EL (cell line): Measurements from ENCODE around the gene YIPF5.

Experiments
- DNase-seq: peaks from one replicate; pipeline ENCODE4 v3.0.0-alpha.2; 2016

The YIPF5 gene

DNA sequence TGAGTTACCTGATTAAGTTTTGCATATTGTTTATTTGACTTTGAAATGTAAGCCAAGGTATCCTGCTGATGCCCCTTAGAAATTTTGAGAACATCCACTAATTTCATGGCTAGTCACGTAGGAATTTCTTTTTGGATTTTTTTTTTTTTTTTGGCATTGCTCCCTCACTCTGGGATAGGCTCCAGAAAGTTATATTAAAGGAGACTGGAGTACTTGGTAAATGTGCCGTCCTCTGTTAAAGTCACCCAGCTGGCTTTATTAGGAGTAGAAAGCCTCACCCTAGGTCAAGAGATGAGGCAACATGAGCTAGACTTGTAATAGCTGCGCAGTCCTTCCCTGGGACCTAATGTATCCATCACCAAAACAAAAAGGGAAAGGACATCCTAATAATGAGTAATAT lies 3.3 kb upstream of the YIPF5 start:
- DNase-seq = no peak

DNA sequence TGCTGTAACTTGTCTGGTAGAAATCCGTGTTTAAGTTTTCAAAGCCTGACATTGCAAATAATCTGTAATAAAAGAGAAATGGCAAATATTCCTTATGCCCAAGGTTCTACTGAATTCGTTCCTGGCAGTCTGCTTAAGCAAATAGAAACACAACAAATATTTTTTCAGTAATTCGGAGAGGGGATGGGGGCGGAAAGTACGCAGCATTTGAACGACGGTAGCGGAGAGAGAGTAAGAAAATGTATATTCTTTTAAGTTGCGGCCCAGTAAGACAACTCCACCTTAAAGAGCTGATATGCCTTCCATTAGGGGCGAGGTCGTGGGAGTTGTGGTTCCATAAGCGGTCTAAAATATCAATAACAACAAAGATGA lies 569 bp downstream of the YIPF5 start:
- DNase-seq = no peak

DNA sequence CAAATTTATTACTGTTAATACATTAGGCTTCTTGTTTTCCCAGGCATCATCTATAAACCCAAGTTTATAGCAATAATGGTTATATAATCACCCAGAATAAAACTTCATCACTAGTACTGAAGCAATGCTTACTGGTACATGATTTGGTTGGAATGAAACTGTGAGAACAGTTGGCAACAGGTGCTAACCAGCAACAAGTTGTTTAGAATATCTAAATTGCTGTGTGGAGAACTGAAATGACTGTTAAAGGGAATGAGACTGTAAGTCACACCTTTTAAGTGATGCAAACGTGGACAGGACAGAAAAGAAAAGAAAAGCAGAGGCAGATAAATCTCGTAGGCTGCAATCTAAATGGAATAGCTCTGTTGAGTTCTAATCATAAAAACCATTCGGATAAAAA lies 2.5 kb downstream of the YIPF5 start:
- no peak for DNase-seq

GRCh38 chr5:144166696-144167095 lies 3.8 kb downstream of the YIPF5 start:
- no peak for DNase-seq

GRCh38 chr5:144162686-144163085 lies 7.8 kb downstream of the YIPF5 start:
- DNase-seq = no peak

- DNase-seq = no peak
Measured at GRCh38 chr5:144156767-144157171, 13.7 kb downstream of the YIPF5 start.

GRCh38 chr5:144151026-144151425 lies 19.4 kb downstream of the YIPF5 start:
- DNase-seq = peak; percentile 68

- no peak for DNase-seq
Measured at GRCh38 chr5:144144956-144145751, 25.3 kb downstream of the YIPF5 start.

GRCh38 chr5:144143625-144144024 lies 26.8 kb downstream of the YIPF5 start:
- DNase-seq = no peak

- DNase-seq = no peak
Measured at GRCh38 chr5:144142824-144143162, 27.7 kb downstream of the YIPF5 start.

DNA sequence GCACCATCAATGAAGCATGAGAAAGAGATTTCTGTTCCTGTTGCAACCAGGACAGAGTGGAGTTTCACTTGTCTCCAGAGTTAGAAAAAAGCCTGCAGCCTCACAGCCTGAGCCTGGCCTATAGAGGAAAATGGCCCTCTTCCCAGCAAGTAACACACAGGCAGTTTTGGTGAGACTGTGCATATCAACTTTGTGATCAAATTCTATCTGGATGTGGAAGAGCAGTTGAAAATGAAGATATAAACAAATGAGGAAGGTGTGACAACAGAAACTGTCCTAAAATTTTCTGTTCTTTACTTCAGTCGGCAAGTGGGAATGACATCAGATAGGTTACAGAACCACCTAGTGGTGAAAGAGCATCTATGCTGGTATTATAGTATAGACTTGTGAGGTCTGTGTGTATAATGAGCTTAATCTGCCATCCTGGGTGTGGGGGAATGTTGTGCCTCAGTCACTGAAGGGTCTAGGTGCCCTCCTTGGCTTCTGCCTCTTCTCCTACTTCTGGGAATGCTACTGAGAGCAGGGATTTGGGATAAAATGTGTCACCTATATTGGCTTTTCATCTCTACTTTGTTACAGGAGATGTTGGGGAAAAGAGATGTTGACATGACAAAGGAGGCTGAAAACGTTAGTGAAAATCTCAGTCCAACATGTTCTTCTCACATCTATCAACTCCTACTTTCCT lies 28.2 kb downstream of the YIPF5 start:
- DNase-seq = peak; percentile 58

- no peak for DNase-seq
Measured at GRCh38 chr5:144141585-144141984, 28.9 kb downstream of the YIPF5 start.

DNA sequence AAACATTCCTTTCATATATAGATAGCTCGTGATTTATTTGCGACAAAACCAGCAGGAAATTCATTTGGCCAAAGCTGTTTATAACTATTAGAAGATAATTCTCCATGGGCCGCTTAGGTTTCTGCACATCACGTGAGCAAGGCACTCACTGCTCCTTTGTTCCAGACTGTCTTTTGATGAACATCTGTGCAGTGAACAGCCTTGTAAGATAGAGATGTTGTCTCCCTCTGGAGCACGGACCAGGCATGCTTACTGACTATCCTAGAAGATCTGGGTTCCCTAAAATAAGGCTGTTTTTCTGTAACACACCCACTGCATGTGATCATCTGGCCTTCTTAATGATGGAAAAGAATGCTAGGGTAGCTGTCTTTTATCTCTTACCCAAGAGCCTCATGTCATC lies 30.9 kb downstream of the YIPF5 start:
- no peak for DNase-seq

- no peak for DNase-seq
Measured at GRCh38 chr5:144135113-144135762, 35.2 kb downstream of the YIPF5 start.

DNA sequence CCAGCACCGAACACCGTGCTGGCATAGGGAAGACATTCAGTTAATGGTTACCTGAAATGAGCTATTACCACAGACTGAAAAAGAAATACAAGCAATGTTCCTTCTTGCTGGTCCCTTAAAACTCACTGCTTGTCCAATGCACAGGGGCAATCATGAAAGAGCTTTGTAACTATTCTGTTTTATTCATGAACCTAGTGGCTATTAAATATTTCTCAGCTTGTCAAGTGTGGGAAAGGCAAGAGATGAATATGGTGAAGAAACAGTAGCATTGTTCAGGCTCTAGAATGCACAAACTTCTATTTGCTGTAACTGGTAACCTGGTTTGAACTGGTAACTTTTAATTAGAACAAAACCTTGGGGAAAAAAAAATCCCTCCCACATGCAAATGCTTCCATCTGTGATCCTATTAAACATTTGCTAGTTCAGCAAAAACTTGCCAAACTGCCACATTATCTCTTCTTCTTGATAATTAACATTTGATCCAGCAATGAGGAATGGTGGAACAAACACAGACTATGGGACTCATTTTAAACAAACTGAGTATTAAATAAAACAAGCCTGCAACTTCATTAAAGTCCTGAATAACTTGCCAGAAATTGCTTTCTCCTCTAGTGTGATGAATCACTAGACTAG lies 36.1 kb downstream of the YIPF5 start:
- DNase-seq = no peak

GRCh38 chr5:144133050-144133633 lies 37.3 kb downstream of the YIPF5 start:
- DNase-seq = no peak

DNA sequence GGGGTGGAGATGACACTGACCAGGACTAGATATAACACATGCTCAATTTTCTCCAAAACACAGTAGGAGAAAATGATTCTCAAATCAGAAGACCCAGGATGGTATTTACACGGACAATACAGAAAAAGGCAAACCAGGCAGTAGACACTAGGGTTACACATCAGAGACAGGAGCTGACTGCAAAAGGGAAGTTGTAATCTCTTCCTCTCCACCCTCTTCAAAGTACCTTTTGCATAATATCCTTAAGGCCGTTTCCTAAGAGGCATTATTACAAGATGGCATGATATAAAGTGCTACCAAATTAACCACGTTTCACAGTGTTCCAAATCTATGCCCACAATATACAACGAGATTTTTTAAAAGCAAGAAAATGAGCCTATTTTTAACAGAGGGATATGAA lies 39.2 kb downstream of the YIPF5 start:
- no peak for DNase-seq

DNA sequence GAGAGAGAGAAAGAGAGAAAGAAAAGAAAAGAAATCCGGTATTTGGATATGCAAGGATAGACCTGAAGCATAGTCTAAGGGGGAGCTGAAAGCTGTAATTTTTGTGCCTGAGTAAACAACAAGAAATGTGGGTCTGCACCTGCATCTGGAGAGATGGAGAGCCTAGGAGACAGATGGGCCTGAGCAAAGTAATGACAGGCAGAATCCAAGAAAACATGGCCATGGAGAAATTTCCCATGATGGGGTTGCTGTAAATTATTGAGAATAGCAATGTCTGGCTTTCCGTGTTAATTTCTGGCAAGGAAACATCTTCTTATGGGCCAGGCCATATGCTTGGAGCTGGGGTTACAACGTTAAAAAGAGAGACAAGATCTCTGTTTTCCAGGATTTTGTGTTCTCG lies 40.2 kb downstream of the YIPF5 start:
- DNase-seq = no peak

DNA sequence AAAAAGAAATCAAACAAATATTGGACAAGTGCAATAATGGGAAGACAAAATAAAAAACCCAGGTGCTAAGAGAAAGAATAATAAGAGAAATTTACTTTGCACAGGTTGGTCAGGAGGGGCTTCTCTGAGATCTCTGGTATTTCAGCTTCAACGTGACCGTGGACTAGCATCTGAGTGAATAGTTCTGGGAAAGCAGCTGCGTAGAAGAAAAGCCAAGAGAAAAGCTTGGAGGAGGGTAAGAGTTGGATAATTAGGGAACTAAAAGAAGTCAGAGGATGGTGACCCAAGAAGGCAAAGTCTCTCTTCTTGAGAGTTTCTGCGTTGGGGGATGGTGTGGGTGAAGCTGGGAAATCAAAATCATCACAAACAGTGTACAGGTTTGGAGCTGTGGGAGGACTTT lies 41.6 kb downstream of the YIPF5 start:
- DNase-seq = no peak

DNA sequence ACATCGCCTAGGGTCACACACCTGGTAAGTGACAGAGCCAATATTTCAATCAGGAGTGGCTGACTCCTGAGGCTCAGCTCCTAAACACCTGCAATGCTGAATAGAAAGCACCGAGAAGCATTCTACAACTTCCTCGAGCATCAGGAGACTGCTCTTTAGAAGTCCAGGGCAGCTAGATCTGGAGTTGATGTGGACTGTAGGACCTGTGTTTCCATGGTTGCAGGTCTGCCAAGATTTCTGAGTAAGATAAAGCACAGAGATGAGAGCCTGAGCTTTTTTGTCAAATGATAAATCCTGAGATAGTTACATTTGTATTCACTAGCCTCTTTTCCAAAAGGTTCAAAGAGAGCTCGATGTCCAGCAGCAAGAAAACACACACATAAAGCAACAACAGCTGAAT lies 43.8 kb downstream of the YIPF5 start:
- DNase-seq = no peak

DNA sequence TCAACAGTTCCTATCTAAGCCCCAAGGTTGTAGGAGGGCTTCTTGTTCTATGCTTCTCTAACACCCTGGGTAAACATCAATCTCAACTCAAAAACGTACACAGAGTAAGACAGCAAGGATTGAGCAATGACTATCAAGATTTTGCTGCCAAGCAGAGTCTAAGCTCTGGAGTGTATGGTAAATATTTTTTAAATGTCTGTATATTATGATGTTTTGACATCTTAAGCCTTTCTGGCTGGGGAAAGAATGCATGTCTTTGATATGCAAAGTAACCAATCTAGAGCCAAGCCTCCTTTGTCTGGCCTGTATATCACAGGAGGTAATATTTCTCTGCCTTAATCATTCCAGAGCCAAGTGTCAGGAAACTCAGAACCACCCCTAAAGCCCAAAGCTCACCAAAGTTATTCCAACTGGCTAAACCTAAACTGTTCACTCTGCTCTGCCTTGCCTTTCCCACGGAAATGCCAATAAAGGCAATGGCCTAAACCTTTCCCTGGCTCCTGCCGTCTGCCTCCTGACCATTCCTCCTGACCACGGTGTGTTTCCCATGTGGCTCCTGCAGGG lies 45.2 kb downstream of the YIPF5 start:
- no peak for DNase-seq

- DNase-seq = no peak
Measured at GRCh38 chr5:144122641-144123040, 47.8 kb downstream of the YIPF5 start.

DNA sequence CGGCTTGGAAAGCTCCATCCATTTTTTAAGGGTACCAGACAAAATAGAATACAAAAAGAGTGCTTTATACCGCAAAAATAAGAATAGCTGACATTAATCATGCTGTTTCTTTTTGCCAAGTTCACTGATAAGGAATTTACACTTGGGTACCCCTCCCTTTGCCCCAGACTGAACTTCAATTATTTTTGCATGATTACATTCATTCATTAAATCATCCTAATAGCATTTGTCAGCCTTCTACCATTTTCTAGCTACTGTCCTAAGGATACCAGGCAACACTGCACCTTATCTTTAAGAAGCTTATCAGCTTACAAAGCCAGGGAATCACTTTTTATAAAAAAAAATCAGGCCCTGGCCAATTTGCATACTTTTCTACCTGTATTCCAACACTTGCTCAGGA lies 48.4 kb downstream of the YIPF5 start:
- no peak for DNase-seq
